Kidney capillary endothelial cell (primary cell): Measurements from ENCODE around the gene DKKL1.
A peak's percentile ranks its signal among the peaks of the same experiment; 100 is the strongest.
"Not testable (repeated sequence)": the region's sequence is repeated elsewhere in the genome, so short reads cannot be mapped to it uniquely, and the experiment has no call there.

ENCODE experiments used
- DNase-seq: peaks from one replicate; pipeline ENCODE4 v3.0.0-alpha.2; 2018; ENCODE audit warnings: low spot score

The DKKL1 gene

DNA sequence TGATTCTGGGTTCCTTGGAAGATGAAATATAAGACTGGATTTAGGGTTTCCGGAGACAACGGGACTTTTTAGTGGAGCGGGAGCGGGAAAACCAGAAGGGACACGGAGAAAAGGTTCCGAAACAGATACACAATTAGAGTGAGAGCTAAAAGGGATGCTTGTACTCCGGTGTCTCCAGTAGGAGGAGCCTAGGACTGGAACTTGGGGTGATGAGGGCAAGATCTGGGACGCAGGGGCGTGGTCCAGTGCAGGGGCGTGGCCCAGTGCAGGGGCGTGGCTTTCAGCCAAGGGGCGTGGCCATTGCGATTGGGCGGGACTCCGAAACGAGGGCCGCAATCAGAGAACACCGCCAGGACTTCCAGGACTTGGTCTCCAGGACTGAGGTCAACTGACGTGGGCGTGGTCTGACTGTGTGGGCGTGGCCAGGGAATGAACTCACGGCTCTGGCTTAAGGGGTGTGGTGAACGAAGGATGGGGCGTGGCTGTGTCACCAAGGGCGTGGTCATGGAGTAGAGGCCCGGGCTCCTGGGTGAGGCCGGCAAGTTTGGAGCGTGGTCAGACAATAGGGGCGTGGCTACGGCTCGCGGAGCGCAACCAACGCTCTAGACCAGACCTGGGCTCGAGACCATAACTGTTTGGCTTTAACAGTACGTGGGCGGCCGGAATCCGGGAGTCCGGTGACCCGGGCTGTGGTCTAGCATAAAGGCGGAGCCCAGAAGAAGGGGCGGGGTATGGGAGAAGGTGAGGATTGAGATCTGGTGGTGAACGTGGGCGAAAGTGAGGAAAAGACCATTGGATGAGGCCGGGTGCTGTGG, at the start of gene DKKL1:
DKKL1 (plus strand) TSS at position 610 of the 815 bp plus-strand sequence; CDS start at position 732, 122 bp downstream.
- DNase-seq, result peak; percentile 100

DNA sequence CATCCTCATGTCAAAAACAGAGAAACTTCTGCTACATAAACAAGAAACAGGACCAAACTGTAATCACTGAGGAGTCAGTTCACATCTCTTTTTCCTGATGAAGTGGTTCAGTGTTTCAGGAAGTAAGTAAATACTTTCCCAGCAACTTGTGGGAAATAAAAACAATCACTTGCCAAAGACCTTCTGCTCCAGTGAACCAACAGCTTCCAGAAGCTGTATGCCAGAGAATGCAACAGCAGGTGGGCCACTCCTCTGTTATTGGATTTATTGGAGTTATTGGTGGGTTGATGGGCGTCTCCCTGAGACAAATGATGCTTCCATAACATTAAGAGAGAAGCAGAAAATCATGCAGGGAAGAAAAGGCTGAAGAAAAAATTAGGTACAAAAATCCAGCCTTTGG, 48.6 kb upstream of the DKKL1 start:
- no peak for DNase-seq

DNA sequence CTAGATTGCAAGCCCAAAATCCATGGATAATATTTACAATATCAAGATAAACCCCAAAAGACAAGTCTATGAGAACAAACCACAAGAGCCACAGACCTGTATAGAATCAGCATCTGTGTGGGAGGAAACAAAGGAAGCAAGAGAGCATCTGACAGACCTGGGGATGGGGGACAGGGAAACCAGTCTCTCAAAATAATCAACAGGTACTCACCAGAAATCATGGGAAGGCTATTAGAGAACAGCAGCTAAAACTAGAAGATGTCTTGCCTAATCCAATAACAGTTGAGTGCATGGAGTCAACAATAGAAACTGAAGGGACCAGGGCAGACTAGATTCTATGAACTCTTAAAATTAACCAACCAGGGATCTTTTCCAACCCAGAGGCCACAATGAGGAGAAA, 47.4 kb upstream of the DKKL1 start:
- no peak for DNase-seq

DNA sequence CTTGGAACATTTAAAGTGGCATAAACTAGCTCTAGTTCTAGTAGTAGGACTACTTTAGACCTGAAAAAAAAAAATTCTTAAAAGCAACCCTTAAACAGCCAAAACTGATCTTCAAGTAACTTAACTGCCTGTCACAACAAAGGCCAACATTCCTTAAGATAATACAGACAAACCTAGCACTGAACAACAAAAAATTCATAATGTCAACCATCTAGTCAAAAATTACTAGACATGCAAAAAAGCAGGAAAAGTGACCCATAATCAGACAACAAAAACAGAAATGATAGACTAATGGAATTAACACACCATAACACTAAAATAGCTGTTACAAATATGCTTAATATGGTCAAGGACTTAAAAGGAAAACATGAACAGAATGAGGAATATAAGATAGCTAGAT, 45.4 kb upstream of the DKKL1 start:
- no peak for DNase-seq

DNA sequence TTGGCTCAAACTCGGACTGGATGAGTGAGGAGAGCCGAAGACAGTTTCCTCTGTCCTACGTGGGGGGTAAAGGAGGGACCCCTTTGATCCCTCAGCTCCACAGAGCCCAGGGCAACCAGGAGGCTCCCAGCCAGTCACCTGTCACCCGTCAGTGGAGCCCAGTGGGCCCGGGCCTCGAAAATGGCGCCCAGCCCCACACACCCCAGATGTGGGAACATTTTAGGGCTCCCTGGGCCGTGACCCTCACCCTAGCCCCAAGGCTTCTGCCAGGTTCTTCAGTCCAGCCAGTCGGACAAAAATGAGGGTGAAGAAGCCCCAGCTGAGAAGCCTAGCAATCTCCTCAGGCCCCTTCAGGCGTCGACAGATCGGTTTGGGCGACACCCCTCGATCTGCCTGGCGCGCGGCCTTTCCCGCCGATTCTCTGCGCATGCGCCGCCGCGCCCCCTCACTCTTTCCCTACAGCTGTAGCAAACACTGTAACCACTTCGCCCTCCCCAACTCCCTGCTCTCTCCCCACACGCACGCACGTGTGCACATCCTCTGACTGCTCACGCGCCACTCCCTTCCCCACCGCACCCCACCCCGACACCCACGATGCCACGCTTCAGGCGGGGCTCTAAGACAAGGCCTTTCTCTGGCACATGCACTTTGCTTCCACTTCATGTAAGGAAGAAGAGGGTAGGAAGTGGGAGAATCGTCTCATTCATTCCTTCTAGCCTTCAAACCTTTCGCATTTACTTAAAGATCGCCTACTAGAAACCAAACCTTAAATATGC, 38.7 kb upstream of the DKKL1 start, which contains the start of gene SLC6A16:
SLC6A16 (minus strand) TSS at position 391 of the 776 bp plus-strand sequence. CDS start 13,844 bp downstream, outside the sequence.
- no peak for DNase-seq

DNA sequence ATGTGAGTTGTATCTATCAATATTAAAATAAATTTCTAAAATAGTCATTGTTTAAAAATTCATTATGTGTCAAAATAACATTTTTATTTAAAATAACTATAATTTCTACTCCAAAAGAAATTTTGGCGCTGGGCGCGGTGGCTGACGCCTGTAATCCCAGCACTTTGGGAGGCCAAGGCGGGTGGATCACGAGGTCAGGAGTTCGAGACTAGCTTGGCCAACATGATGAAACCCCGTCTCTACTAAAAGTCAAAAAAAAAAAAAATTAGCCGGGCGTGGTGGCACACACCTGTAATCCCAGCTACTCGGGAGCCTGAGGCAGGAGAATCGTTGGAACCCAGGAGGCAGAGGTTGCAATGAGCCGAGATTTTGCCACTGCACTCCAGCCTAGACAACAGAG, 37.9 kb upstream of the DKKL1 start:
- not testable (repeated sequence) for DNase-seq

DNA sequence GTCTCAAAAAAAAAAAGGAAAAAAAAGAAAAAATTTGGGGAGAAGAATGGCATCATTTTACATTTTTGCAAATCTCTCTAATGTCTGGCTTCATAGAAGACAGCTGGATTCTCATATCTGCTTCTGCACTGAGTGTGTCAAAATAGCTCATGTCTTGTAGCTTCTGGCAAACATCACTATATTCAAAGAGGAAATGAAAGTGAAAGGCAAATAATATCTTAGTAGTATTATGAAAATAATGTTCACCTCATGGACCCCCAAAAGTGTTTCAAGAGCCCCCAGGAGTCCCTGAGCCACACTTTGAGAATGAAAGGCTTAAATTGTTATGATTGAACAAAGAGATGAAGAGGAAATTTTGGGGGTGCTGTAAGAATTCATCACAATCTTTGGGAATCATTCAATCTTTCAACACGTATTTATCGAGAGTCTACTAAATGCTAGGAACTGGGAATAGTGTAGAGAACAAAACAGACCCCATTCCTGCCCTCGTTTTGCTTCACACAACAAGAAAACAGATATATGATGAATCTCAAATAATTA, 37.4 kb upstream of the DKKL1 start:
- no peak for DNase-seq

DNA sequence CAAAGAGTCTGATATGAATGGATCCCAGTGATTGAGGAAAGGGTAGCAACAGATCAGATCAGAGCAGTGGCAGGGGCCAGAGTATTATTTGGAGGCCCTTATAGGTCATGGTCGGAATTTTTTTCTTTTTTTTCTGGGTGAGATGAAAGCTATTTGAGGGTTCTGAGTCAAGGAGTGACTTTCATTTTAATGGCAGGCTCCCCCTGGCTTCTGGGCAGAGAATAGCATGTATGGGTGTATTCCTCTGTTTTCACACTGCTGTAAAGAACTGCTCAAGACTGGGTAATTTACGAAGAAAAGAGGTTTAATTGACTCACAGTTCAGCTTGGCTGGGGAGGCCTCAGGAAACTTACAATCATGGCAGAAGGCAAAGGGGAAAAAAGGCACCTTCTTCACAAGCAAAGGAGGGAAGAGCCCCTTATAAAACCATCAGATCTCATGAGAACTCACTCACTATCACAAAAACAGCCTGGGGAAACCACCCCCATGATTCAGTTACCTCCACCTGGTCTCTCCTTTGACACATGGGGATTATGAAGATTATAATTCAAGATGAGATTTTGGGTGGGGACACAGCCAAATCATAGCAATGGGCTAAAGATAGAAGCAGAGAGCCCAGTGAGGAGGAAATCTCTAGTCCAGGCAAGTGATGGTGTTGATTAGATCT, 35.7 kb upstream of the DKKL1 start:
- no peak for DNase-seq

DNA sequence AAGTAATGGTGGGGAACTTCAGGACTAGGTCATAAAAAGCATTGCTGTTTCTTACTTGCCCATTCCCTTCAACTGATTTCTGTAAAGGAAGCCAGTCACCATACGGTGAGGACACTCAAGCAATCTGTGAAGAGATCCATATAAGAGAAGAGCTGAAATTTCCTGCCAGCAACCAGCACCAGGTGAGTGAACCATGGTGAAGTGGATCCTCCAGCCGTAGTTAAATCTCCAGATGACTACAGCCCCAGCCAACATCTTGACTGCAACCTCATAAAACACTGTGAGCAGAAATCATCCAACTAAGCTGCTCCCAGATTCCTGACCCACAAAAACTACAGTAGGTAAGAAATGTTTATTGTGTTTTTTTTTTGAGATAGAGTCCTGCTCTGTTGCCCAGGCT, 34.9 kb upstream of the DKKL1 start:
- no peak for DNase-seq

DNA sequence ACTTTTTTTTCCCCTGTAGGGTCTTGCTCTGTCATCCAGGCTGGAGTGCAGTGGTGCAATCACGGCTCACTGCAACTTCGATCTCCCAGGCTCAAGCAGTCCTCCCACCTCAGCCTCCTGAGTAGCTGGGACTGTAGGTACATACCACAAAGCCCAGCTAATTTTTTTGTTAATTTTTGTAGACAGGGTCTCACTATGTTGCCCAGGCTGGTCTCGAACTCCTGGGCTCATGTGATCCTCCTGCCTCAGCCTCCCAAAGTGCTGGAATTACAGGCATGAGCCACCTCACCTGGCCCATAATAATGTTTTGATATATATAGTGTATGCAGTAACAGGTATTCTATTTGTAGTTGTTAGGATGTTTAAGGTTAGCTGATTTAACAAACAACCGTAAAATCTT, 32.5 kb upstream of the DKKL1 start:
- DNase-seq, result not testable (repeated sequence)

DNA sequence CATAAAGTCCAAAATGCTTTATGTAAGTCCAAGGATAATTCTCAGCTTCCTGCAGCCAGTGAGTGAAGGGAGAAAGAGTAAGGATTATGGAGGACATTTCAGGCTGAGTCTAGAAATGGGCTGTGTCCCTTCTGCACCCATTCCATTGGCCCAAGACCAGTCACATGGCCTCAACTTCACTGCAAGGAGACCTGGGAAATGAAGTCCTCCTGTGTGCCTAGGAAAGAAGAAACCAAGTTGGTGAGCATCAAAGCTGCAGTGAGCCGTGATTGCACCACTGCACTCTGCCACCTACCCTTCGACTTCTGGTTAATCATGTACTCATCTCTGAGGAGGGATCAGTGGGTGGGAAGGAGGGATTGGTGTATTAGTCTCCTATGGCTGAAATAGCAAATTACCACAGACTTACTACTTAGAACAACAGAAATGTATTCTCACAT, 32.0 kb upstream of the DKKL1 start:
- peak; percentile 36 for DNase-seq

DNA sequence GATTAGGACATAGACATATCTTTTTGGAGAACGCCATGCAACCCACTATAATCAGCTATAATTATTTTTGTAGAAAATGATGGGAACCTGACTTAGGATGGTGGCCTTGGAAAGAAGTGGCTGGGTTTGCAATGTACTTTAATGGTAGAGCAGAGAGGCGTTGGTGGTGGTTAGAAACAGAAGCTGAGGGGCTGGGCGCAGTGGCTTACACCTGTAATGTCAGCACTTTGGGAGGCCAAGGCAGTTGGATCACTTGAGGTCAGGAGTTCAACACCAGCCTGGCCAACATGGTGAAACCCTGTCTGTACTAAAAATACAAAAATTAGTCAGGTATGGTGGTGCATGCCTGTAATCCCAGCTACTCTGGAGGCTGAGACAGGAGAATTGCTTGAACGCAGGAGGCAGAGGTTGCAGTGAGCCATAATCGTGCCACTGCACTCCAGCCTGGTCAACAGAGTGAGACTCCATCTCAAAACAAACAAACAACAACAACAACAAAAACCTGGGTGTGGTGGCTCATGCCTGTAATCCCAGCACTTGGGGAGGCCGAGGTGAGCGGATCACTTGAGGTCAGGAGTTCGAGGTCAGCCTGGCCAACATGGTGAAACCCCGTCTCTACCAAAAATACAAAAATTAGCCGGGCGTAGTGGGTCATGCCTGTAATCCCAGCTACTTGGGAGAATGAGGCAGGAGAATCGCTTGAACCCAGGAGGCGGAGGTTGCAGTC, 30.8 kb upstream of the DKKL1 start:
- DNase-seq, result not testable (repeated sequence)

DNA sequence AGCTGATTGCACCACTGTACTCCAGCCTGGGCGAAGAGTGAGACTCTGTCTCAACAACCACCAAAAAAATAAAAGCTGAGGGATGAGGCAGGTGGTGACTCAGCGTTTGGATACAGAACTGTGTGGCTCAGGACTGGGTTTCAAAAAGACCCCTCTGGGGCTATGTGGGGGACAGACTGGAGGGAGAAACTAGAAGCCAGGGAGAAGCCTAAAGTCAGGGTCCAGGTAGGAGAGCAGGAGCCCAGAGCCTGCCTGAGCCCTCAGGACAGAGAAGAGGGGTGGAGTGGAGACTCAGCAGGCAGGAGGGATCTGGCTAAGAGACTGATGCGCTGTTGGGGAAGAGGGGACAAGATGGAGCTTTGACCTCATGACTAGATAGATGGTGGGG, 30.3 kb upstream of the DKKL1 start:
- no peak for DNase-seq

DNA sequence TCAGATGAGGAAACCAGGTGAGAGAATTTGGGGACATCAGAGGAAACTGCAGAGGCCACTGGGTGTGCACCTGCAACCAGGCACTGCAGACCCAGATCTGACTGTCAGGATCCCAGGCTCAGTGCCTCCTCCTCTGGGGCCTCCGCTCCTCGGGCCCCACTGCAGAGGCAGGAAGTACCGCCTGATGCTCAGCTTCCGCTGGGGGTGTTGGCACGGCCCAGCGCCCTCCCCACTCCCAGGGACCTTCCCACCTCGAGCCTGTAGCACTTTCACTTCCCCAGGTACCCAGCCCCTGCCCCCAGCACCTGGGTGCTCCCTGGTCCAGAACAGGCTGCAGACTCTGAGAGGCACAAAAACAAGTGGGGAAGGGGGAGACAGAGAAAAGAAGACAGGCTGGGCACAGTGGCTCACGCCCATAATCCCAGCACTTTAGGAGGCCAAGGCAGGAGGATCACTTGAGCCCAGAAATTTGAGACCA, 29.8 kb upstream of the DKKL1 start:
- DNase-seq, result no peak

DNA sequence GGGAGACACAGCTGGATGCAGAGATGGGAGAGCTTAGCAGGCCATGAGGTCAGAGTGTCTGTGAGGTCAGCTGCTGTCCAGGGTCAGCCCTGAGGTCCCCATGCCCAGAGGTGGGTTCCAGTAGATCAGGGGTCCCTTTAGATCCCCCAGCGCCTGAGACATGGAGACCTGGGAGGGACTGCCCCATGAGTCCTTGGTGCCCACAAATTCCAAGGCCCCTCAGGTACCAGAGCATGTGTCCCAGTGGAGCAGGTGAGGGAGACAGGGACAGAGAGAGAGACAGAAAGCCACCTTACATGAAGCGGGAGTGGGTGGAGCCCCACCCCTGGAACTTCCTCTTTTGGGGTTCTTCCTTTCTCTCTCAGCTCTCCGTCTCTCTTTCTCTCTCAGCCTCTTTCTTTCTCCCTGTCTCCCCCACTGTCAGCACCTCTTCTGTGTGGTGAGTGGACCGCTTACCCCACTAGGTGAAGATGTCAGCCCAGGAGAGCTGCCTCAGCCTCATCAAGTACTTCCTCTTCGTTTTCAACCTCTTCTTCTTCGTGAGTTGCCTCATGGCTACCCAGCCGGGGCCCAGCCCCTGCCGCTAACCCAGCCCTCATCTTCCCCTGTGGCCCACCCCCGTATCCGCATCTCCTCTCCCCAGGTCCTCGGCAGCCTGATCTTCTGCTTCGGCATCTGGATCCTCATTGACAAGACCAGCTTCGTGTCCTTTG, 28.4 kb upstream of the DKKL1 start, which contains the start of gene CD37:
CD37 (plus strand) TSS at position 336 of the 713 bp plus-strand sequence; CDS start at position 471, 135 bp downstream.
- no peak for DNase-seq

DNA sequence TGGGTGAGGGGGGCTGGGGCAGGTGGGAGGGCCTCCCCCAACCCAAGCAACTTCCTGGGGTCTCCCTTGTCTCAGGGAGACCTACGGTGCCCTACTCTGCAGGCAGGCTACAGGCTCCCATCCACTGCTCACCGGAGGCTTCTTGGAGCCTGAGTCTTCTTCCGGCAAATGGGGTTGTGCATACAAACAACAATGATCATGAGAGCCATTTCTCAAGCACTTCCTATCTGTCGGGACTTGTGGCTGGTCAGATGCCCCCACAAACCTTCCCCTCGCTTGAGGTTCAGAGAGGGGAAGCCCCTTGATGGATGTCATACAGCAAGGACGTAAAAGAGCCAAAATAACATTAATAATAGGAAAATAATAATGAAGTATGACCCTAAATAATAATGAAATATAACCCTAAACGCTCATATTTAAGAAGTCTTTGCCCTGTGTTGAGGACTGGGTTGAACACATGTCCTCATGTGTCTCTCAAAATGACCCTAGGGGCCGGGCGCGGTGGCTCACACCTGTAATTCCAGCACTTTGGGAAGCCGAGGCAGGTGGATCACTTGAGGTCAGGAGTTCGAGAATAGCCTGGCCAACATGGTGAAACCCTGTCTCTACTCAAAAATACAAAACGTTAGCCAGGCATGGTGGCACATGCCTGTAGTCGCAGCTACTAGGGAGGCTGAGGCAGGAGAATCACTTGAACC, 27.7 kb upstream of the DKKL1 start:
- DNase-seq, result no peak

DNA sequence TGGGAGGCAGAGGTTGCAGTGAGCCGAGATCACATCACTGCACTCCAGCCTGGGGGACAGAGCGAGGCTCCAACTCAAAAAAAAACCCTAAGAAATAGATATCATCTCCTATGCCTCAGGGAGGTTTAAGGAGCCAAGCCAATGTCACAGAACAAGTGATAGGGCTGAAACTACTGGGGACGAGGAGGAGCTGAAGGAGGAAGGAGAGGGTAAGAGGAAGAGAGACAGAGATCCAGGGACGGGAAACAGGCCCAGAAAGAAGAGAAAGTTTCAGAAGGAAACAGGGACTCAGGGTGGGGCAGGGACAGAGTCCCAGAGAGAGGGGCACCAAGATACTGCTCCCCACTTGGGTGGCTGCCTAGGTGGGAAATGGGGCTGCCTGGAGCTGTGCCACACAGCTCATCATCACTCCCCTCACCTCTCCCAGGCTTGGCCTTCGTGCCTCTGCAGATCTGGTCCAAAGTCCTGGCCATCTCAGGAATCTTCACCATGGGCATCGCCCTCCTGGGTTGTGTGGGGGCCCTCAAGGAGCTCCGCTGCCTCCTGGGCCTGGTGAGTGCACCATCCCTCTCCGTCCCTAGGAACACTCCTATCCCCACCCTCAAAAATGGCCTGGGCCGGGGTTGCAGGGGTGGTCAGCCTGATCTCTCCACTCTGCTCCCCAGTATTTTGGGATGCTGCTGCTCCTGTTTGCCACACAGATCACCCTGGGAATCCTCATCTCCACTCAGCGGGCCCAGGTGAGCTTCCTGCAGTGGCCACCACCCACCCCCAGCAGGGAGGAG, 27.0 kb upstream of the DKKL1 start:
- DNase-seq, result no peak

DNA sequence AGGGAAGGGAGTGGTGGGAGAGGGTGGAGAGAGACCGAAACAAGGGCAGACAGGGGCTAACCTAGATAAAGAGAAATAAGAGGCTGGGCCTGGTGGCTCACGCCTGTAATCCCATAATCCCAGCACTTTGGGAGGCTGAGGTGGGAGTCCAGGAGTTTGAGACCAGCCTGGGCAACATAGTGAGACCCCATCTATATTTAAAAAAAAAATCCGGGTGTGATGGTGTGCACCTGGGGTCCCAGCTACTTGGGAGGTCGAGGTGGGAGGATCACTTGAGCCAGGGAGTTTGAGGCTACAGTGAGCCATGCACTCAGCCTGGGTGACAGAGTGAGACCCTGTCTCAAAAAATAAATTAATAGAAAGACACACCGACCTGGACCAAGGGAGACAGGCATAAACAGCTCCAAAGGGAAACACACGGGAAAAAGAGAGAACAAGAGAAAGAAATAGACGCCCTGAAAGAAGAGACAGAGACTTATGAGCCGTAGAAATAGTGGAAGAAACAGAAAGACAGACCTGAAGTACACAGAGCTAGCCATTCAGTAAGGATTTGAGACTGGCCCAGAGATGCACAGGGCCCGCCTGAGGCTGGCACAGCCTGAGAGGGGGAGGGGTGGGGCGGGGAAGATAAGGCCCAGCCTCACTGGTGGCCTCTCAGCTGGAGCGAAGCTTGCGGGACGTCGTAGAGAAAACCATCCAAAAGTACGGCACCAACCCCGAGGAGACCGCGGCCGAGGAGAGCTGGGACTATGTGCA, 26.2 kb upstream of the DKKL1 start:
- DNase-seq, result no peak
